ENCODE measurements around the gene HTR6. TPM values are rescaled to one million over a fixed set of nuclear protein-coding genes. Genes with fewer than 3 reads are reported as not detected.

HTR6 gene
- polyA plus RNA-seq, 3 donors from 2014 or later = not detected

Other genes starting within 250 kb of the HTR6 start
- 100 to 1,000 TPM; 447 to 644 (median 455) TPM for gene CAPZB, start 179.3 kb upstream of the HTR6 start, polyA plus RNA-seq
- gene NBL1, start 20.6 kb upstream of the HTR6 start, polyA plus RNA-seq = 1 to 10 TPM in 1 of 3 donors, under 1 TPM in 1, not detected in 1; 0.44 to 2.7 TPM
- gene TMCO4, start 135.0 kb downstream of the HTR6 start, polyA plus RNA-seq = 10 to 100 TPM; 13.1 to 17.0 (median 16.9) TPM
- not detected for gene RNF186, start 150.4 kb downstream of the HTR6 start, polyA plus RNA-seq
- gene OTUD3, start 217.5 kb downstream of the HTR6 start, polyA plus RNA-seq = 1 to 10 TPM in 1 of 3 donors, under 1 TPM in 2; 0.09 to 1.7 (median 0.38) TPM